ENCODE results near the gene EVI5. TPM values are rescaled to one million over a fixed set of nuclear protein-coding genes. Genes with fewer than 3 reads are reported as not detected.

Gene EVI5
- polyA plus RNA-seq, 3 donors, result 7.6 to 19.4 (median 14.3) TPM

GRCh38 chr1:92504291-92505014 lies 280.5 kb downstream of the EVI5 start:
- no peak overlapping the region for H3K27ac ChIP-seq (ENCODE audit: low read depth in 1 of 2, low read length in 2 of 2)
- no peaks in the 10 kb centered on the region for H3K9me3 ChIP-seq (replicated peaks in 1 of 2; ENCODE audit: control insufficient read depth in 1 of 2, insufficient read depth in 1 of 2, low read length in 2 of 2)
- peaks cover 0 to 5% of the 10 kb centered on the region in 2 donors for H3K36me3 ChIP-seq (replicated peaks in 1 of 2; ENCODE audit: control insufficient read depth in 1 of 2, insufficient read depth in 2 of 2, low read length in 2 of 2)
- H3K9me3 Mint-ChIP-seq, result no peaks in the 10 kb centered on the region
- H3K27me3 Mint-ChIP-seq (ENCODE audit: low read depth in 3 of 3), result peaks cover 0 to 3% (median 0%) of the 10 kb centered on the region in 3 donors
- H3K79me2 ChIP-seq (ENCODE audit: insufficient read depth, low read length), result no peaks in the 10 kb centered on the region
- TF ChIP-seq CTCF (IDR thresholded peaks at IDR 0.05), result no peak
- intact Hi-C loops (cut with micrococcal nuclease), result no loop called here
- no peak overlapping the region for H3K9ac ChIP-seq (ENCODE audit: insufficient read depth, low read length, poor library complexity, severe bottlenecking)
- no peak overlapping the region for H2AFZ ChIP-seq (ENCODE audit: insufficient read depth, low read depth, low read length, poor library complexity, severe bottlenecking)
- no peaks in the 10 kb centered on the region for H3K27me3 ChIP-seq (ENCODE audit: control insufficient read depth in 2 of 2, insufficient read depth in 2 of 2, low read length in 2 of 2)
- peaks cover 16% of the 10 kb centered on the region for H3K4me1 Mint-ChIP-seq
- no peaks in the 10 kb centered on the region for H4K20me1 ChIP-seq (ENCODE audit: insufficient read depth, low read length)
- no peaks in the 10 kb centered on the region for H3K4me1 ChIP-seq (ENCODE audit: control insufficient read depth in 1 of 2, insufficient read depth in 2 of 2, low read length in 2 of 2)
- no peak overlapping the region for H3K4me3 Mint-ChIP-seq
- DNase-seq, result no peak
- H3K4me2 ChIP-seq (replicated peaks; ENCODE audit: extremely low read depth, low read length, poor library complexity, severe bottlenecking), result no peak overlapping the region
- H3K27ac Mint-ChIP-seq, result peak overlapping the region in 1 of 7 donors; percentile 61
- WGBS (ENCODE audit: insufficient coverage), result 78% methylated on average over 6 of the region's 8 CpGs
- peaks cover 10 to 16% of the 10 kb centered on the region in 2 donors for H3K36me3 Mint-ChIP-seq
- H3K4me3 ChIP-seq (replicated peaks in 1 of 3; ENCODE audit: low read depth in 2 of 3, low read length in 3 of 3), result no peak overlapping the region

- no peak overlapping the region for H3K4me3 ChIP-seq (replicated peaks in 1 of 3; ENCODE audit: low read depth in 2 of 3, low read length in 3 of 3)
- H3K4me2 ChIP-seq (replicated peaks; ENCODE audit: extremely low read depth, low read length, poor library complexity, severe bottlenecking), result no peak overlapping the region
- intact Hi-C loops (cut with micrococcal nuclease), result no loop called here
- no peak for DNase-seq
- H4K20me1 ChIP-seq (ENCODE audit: insufficient read depth, low read length), result no peaks in the 10 kb centered on the region
- no peaks in the 10 kb centered on the region for H3K27me3 ChIP-seq (ENCODE audit: control insufficient read depth in 2 of 2, insufficient read depth in 2 of 2, low read length in 2 of 2)
- Mint-ChIP-seq H3K4me1 (peaks cover 16% of the 10 kb centered on the region), H3K4me3 (no peak overlapping the region), H3K27ac (no peak overlapping the region), H3K9me3 (no peaks in the 10 kb centered on the region), H3K36me3 (peaks cover 8 to 12% of the 10 kb centered on the region in 2 donors), H3K27me3 (ENCODE audit: low read depth in 3 of 3) (peaks cover 0 to 3% (median 0%) of the 10 kb centered on the region in 3 donors)
- no peaks in the 10 kb centered on the region for H3K9me3 ChIP-seq (replicated peaks in 1 of 2; ENCODE audit: control insufficient read depth in 1 of 2, insufficient read depth in 1 of 2, low read length in 2 of 2)
- no peaks in the 10 kb centered on the region for H3K79me2 ChIP-seq (ENCODE audit: insufficient read depth, low read length)
- H3K9ac ChIP-seq (ENCODE audit: insufficient read depth, low read length, poor library complexity, severe bottlenecking), result no peak overlapping the region
- H3K4me1 ChIP-seq (ENCODE audit: control insufficient read depth in 1 of 2, insufficient read depth in 2 of 2, low read length in 2 of 2), result no peaks in the 10 kb centered on the region
- H2AFZ ChIP-seq (ENCODE audit: insufficient read depth, low read depth, low read length, poor library complexity, severe bottlenecking), result no peak overlapping the region
- peaks cover 0 to 5% of the 10 kb centered on the region in 2 donors for H3K36me3 ChIP-seq (replicated peaks in 1 of 2; ENCODE audit: control insufficient read depth in 1 of 2, insufficient read depth in 2 of 2, low read length in 2 of 2)
- no peak overlapping the region for H3K27ac ChIP-seq (ENCODE audit: low read depth in 1 of 2, low read length in 2 of 2)
- no CpG with 5 or more reads among the region's 6 CpGs for WGBS (ENCODE audit: insufficient coverage)
- TF ChIP-seq CTCF (IDR thresholded peaks at IDR 0.05), result no peak
Observed at GRCh38 chr1:92503926-92504285, 281.0 kb downstream of the EVI5 start.
